ENCODE data around the gene RYR2.

RYR2 gene

DNA sequence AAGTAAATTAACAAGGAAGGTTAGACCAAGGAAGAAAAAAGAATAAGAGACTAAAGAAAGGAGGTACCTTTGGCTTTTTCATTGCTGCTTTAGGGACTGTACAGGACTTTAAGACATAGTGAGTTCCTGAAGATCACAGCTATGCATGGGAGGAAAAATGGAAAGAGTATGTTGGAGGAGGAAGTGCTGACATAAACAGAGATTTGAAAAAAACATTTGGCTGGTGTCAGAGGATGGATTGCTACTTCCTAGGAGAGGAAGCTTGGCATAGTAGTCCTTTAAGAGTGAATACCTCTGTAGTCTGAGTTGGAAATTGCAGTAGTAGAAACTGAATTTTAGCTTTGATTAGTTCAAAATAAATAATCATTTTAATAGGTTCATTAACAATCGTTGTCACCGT, 398.4 kb downstream of the RYR2 start:
- no peak for DNase-seq (ENCODE audit: low read depth in 2 of 2)

DNA sequence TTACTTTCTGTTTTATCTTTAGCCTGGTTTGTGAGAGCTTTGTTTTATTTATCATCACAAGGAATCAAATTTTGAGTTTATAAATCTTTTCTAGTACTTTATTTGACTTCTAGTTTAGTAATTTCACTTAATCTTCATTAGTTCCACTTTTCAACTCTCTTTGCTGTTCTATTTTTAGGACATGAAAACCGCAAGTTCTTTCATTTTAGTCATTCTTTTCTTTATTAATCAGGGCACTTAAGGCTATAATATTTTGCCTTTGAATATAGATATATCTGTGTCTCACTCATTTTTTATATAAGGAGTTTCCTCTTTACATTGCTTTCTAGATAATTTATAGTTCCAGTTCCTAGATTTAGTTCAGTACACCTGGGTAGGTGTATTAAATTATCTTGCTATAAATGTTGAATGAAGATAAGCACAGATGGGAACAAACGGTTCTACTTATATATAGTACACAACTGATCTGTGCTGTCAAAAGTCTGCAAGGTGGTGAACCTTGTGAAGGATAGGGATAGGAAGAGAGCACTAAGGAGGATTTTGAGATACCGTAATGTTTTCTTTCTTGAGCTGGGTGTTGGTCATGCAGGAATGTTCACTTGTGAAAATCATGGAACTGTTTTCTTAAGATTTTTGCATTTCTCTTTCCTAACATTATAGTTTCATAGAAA, 402.3 kb downstream of the RYR2 start:
- DNase-seq (ENCODE audit: low read depth in 2 of 2) = no peak

DNA sequence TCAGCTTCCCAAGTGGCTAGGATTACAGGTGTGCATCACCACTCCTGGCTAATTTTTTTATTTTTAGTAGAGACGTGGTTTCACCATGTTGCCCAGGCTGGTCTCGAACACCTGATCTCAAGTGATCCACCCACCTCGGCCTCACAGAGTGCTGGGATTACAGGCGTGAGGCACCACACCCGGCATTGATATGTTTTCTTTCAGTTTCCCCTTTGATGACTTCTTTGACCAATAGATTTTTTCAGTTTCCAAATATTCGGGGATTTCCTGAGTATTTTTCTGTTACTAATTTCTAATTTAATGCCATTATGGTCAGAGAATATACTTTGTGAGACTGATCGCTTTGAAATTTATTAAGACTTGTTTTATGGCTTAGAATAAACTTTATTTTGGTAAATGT, 406.1 kb downstream of the RYR2 start:
- DNase-seq (ENCODE audit: low read depth in 2 of 2) = no peak

GRCh38 chr1:237457573-237457972, 415.6 kb downstream of the RYR2 start:
- DNase-seq (ENCODE audit: low read depth in 2 of 2) = no peak

- no peak for DNase-seq (ENCODE audit: low read depth in 2 of 2)
Observed at GRCh38 chr1:237467320-237467719, 425.3 kb downstream of the RYR2 start.

GRCh38 chr1:237470712-237471338, 428.8 kb downstream of the RYR2 start:
- no peak for DNase-seq (ENCODE audit: low read depth in 2 of 2)

DNA sequence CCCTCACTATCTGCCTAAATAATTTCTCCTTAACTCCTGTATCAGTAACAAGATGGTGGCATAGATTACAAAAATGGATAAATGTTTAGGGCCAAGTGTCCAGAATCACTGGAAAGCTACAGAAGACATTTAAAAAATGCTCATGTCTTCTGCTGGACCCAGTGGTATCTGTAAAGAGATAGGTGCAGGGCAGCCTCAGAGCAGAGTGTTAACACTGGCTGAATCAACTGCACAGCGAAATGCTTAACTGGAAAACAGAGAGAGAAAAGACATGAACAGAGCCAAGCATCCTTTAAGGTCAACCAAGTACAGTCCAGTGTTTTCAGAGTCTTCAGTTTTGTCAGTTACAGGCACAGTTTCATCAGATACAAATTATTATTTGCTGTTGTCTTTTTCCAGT, 429.4 kb downstream of the RYR2 start:
- DNase-seq (ENCODE audit: low read depth in 2 of 2) = no peak

DNA sequence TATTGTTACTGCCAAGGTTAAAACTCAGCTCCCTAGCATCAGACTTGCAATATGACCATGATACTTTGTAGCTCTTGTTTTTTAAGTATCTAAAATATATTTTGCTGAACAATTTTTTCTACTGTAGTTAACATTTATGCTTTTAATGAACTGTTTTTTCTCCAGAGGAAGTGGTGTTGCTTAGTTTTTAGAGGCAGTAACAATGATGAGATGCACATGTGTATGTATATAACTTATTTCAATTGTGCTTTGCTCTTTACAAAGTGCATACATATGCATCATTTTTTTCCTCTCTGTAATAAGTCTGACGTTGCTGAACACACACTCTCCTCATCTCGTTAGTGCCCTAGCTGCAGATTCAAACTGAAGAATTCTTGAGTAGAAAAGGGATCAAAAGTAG, 430.0 kb downstream of the RYR2 start:
- DNase-seq (ENCODE audit: low read depth in 2 of 2) = no peak

DNA sequence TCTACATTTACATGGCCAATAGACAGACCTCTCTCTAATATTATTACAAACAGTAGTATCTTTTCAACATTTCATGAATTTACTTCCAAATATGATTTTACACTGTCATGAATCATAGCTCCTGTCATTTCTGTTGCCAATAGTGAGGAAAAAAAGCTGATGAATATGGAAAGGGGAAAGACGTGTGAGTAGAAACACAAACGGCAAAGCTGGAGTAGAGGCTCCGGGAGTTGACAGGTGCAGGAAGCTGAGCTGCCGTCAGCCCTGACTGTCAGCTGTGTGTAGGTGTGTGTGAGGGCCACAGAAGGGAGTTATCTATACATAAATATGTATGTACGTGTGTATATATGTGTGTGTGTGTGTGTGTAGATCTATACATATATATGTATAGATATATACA, 431.9 kb downstream of the RYR2 start:
- no peak for DNase-seq (ENCODE audit: low read depth in 2 of 2)

- DNase-seq (ENCODE audit: low read depth in 2 of 2) = no peak
Observed at GRCh38 chr1:237478082-237478481, 436.1 kb downstream of the RYR2 start.

- no peak for DNase-seq (ENCODE audit: low read depth in 2 of 2)
Observed at GRCh38 chr1:237478842-237479241, 436.9 kb downstream of the RYR2 start.

DNA sequence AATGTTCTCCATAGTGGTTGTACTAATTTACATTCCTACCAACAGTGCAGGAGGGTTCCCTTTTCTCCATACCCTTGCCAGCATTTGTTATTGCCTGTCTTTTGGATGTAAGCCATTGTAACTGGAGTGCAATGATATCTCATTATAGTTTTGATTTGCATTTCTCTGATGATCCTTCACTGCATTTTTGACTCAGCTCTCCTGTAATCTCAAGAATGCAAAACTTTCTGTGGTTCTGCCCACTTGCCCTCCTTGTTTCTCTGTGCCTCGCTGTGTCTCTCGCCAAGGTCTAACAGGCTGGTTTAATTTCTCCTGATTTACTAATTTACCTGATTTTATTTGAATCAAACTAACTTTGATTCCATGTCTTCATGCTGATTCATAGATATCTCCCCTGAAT, 440.8 kb downstream of the RYR2 start:
- no peak for DNase-seq (ENCODE audit: low read depth in 2 of 2)

DNA sequence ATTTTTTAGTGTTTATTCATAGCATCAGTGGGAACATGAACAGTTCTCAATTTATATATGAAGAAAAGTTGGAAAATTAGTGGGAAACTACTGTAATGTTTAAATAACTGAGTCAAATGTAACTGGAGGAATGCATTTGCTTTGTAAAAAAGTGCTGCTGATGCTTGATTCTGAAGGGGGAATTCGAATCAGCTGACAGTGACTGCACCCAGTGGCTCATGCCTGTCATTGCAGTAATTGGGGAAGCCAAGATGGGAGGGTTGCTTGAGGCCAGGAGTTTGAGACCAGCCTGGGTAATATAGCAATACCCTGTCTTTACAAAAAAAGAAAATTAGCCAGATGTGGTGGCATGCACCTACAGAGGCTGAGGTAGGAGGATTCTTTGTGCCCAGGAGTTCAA, 450.4 kb downstream of the RYR2 start:
- DNase-seq (ENCODE audit: low read depth in 2 of 2) = no peak

DNA sequence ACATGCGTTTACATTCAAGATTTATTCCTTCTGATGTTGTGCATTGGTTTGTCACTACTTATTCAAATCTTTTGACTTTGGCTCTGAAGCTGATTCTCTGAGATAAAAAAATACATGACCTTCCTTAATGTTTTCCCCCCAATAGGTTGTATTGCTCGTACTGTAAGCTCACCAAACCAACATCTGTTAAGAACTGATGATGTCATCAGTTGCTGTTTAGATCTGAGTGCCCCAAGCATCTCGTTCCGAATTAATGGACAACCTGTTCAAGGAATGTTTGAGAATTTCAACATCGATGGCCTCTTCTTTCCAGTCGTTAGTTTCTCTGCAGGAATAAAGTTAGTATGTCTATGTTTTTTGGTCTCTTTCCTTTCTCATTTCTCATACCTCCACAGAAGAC, 458.6 kb downstream of the RYR2 start:
- DNase-seq (ENCODE audit: low read depth in 2 of 2) = no peak

- no peak for DNase-seq (ENCODE audit: low read depth in 2 of 2)
Observed at GRCh38 chr1:237503292-237503691, 461.3 kb downstream of the RYR2 start.

DNA sequence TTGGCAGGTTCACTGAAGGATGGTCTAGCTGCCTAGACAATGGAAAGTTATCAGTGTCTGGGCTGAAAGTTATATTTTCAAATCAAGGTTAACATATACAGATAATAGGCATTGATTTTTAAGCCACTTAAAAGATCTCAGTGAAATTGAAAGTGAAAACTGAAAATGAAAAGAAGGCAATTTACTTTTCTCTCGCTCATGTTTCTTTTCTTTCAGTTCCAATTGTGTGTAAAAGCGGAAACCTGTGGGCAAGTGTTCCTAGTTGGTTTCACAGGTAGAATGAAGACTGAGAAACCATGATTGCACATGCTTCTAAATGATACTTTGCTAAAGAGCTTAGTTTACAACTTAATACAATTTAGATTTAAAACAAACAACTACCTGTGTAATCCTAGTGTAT, 465.0 kb downstream of the RYR2 start:
- DNase-seq (ENCODE audit: low read depth in 2 of 2) = no peak

GRCh38 chr1:237509748-237510147, 467.8 kb downstream of the RYR2 start:
- no peak for DNase-seq (ENCODE audit: low read depth in 2 of 2)

GRCh38 chr1:237525102-237525501, 483.1 kb downstream of the RYR2 start:
- DNase-seq (ENCODE audit: low read depth in 2 of 2) = no peak

GRCh38 chr1:237527761-237528160, 485.8 kb downstream of the RYR2 start:
- no peak for DNase-seq (ENCODE audit: low read depth in 2 of 2)

GRCh38 chr1:237528545-237528944, 486.6 kb downstream of the RYR2 start:
- no peak for DNase-seq (ENCODE audit: low read depth in 2 of 2)

DNA sequence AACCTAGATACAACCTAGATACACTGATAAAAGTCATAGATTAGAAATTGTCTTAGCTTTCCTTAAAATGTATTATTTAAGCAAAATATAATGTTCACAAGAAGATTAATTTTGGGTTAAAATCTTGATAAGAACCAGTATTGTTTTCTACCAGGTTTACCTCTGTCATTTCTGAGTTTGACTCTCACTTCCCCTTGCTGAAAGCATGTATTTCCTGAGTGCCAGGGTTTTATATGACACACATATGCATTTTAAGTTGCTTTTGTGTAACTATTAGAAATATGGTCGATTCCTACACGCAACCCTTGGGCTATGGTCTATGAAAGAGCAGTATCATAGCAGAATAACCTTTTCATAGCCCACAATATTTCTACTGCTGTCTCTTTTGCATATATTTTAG, 497.1 kb downstream of the RYR2 start:
- DNase-seq (ENCODE audit: low read depth in 2 of 2) = no peak

DNA sequence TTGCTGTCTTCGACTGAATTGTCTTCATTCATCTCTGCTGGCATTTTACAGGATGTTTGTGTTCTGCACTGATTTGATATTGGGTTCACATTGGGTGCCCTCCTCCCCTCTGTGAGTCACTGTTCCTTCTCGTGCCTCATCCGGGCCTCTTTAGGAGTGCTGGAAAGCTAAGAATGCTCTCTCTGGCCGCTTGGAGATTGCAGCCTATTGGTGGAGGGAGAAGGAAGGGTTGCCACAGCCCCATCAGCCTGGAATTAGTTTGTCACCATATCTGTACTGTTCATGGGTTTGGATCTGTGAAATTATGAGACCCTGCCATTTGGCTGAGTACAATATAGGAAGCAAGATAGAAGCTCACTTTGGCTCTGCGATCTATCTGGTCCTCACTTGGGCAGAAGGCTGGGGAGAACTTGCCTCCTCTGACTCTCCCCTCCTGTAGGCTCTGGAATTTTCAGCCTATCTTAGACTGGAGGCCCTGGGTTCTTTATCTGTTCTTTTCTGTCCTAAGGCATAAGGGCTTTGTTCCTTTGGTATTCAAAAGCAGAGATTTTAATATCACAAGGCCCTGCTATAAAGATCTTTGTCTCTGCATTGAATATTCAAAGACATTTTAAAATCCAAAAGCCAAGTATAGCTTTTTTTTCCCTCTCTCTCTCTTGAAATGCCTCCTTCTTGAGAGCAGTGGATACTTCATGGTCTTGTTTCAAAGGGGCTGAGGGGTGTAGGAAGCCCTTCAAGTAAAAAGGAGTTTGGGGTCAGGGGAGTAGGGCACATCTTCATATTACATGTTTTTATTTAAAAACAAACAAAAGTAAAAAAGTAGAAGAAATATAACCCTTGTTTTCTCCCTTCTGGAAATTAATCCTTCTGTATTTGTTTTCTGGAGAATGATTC, 500.8 kb downstream of the RYR2 start:
- DNase-seq (ENCODE audit: low read depth in 2 of 2) = no peak

DNA sequence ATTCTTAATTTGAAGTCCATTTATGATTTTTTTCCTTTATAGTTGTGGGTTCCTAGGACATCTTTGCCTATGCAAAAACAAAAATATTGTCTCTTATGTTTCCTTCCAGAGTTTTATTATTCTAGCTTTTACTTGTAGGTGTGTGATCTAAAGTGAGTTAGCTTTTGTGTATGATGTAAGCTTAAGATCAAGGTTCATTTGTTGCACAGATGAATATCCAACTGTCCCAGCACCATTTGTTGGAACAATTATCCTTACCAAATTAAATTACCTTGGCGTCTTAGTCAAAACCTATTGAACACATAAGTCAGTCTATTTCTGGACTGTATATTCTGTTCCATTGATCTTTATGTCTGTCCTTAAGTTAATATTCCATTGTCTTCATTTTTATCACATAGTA, 511.1 kb downstream of the RYR2 start:
- no peak for DNase-seq (ENCODE audit: low read depth in 2 of 2)

Measured in stimulated activated CD4-positive, alpha-beta T cell treated with anti-CD3 and anti-CD28 coated beads, Interleukin-12 subunit alpha, Interleukin-12 subunit beta, amount 100 ng/mL, for 24 hours (primary cell).